NCI-H510A (cell line): ENCODE measurements around the gene CDH12.

ENCODE experiments used
- DNase-seq: peaks from one replicate; lab custom pipeline; 2025; lab: John Stamatoyannopoulos, UW

CDH12 gene

DNA sequence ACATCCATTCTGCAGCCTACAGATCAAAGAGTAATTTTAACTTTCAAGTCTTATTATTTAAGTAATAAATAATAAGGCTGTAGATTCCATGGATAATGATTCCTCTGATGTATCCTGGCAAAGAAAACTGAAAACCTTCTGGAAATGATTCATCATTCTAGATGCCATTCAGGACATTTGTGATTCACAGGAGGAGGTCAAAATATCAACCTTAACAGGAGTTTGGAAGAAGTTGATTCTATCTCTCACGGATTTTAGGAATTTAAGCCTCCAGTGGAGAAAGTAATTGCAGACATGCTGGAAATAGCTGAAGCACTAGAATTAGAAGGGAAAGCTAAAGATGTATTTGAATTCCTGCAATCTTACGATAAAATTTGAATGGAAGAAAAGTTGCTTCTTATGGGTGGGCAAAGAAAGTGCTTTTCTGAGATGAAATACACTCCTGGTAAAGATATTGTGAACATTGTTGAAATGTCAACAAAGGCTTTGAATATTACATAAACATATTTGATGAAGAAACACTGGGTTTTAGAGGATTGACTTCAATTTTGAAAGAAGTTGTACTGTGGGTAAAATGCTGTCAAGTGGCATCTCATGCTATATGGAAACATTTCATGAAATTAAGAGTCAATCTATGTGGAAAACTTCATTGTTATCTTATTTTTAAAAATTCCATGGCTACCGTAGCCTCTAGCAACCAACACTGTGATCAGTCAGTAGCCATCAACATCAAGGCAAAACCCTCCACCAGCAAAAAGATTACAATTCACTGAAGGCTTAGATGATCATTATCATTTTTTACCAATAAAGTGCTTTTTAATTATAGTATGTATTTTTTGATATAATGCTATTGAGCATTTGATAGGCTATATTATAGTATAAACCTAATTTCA lies 1141.0 kb downstream of the CDH12 start:
- no peak for DNase-seq

DNA sequence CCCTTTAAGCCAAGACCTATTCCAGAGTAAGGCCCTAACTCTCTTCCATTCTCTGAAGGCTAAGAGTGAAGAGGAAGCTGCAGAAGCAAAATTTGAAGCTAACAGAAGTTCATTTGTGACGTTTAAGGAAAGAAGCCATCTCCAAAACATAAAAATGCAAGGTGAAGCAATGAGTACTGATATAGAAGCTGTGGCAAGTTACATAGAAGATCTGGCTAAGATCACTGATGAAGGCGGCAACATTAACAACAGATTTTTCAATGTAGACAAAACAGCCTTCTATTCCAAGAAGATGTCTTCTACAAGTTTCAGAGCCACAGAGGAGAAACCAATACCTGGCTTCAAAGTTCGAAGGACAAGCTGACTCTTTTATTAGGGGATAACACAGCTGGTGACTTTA lies 1143.4 kb downstream of the CDH12 start:
- DNase-seq: no peak

DNA sequence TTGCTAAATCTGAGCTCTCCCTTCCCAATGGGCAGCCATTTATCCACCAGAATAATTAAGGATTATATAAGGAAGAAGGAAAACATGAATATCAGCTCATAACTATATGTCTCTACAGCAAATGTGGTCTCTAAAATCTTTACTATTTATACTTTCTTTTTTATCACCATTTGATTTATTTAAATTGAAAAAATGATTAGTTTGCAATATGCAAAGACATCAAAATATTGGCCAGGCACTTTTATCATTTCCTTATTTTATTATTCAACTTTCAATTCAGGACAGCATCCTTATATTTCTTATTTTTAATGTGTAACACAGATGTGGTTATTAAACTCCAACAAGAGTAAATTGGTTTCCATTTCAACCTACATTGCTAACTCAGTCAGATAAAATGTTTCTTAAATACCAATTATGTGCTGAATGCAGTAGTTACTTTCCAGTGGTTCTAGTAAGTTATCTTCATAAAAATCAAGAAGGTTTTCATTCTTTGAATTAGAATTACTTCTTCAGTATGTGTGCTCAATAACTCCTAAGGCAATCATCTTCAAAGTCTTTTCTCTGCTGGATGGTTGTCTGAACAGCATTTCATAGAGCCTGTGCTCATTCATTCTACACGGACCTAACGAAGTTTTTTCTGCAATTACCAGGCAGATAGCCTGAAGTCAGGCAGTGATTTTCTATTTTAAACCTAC lies 1148.0 kb downstream of the CDH12 start:
- DNase-seq: no peak

DNA sequence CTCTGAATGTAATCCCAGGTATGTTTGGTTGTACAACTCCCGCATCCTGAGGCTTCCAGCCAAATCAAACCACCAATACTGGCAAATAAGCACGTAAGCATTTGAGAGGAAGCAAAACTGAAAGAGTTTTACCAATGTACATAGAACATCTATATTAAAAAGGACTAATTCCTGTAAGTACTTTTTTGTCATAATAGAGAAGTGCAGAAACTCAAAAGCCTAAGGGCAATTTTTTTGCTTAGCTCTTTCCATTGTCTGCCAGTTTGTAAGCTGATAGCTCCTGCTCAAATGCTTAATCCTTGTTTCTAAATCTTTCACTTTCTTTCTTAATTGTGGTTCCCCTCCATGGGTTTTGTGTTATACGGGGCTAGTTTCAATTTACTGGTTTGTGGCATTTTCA lies 1151.8 kb downstream of the CDH12 start:
- DNase-seq: no peak
